Measurements from ENCODE around the gene RPL13A. TPM values are rescaled to one million over a fixed set of nuclear protein-coding genes. Genes with fewer than 3 reads are reported as not detected.
"Not testable (repeated sequence)": the region's sequence is repeated elsewhere in the genome, so short reads cannot be mapped to it uniquely, and the experiment has no call there.

Gene RPL13A
- total RNA-seq, 1 donor from 2014 or later: 1,820 TPM

DNA sequence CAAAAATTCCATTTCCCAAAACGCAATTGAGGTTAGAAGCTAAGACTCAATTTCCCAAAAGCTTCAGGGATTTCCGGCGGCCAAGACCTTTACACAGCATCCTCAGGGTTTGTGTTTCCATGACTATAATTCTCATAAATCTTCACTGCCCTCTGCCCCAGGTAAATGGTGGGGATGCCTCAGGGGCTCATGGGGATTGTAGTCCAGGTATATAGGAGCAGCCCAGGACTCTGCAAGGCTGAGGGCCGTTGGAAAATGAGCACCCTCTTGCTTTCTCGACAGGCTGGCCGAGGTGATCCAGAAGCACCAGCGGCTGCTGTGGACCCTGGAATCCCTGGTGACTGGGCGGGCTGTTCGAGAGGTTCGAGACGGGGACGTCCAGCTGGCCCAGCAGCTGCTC lies 28.0 kb upstream of the RPL13A start:
- Histone ChIP-seq H3K27me3 (ENCODE audit: low read depth) (no peaks in the 10 kb centered on the region), H3K36me3 (peaks cover 41% of the 10 kb centered on the region), H3K27ac (no peak overlapping the region), H3K9me3 (no peaks in the 10 kb centered on the region), H3K4me3 (no peak overlapping the region), H3K4me1 (peaks cover 16% of the 10 kb centered on the region)
- TF ChIP-seq, protein P1, sequence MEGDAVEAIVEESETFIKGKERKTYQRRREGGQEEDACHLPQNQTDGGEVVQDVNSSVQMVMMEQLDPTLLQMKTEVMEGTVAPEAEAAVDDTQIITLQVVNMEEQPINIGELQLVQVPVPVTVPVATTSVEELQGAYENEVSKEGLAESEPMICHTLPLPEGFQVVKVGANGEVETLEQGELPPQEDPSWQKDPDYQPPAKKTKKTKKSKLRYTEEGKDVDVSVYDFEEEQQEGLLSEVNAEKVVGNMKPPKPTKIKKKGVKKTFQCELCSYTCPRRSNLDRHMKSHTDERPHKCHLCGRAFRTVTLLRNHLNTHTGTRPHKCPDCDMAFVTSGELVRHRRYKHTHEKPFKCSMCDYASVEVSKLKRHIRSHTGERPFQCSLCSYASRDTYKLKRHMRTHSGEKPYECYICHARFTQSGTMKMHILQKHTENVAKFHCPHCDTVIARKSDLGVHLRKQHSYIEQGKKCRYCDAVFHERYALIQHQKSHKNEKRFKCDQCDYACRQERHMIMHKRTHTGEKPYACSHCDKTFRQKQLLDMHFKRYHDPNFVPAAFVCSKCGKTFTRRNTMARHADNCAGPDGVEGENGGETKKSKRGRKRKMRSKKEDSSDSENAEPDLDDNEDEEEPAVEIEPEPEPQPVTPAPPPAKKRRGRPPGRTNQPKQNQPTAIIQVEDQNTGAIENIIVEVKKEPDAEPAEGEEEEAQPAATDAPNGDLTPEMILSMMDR (IDR thresholded peaks at IDR 0.05): no peak
- ATAC-seq (no peak), DNase-seq (no peak)
- intact Hi-C loops (cut with DNase I): no loop called here

DNA sequence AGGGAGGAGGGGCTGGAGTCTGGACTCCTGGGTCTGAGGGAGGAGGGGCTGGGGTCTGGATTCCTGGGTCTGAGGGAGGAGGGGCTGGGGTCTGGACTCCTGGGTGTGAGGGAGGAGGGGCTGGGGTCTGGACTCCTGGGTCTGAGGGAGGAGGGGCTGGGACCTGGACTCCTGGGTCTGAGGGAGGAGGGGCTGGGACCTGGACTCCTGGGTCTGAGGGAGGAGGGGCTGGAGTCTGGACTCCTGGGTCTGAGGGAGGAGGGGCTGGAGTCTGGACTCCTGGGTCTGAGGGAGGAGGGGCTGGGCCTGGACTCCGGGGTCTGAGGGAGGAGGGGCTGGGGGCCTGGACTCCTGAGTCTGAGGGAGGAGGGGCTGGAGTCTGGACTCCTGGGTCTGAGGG lies 26.3 kb upstream of the RPL13A start:
- H3K4me3 ChIP-seq; DNase-seq; ATAC-seq; H3K4me1 ChIP-seq; H3K9me3 ChIP-seq; intact Hi-C loops (cut with DNase I); H3K27me3 ChIP-seq (ENCODE audit: low read depth); H3K27ac ChIP-seq: not testable (repeated sequence)
- H3K36me3 ChIP-seq: peaks cover 58% of the 10 kb centered on the region

DNA sequence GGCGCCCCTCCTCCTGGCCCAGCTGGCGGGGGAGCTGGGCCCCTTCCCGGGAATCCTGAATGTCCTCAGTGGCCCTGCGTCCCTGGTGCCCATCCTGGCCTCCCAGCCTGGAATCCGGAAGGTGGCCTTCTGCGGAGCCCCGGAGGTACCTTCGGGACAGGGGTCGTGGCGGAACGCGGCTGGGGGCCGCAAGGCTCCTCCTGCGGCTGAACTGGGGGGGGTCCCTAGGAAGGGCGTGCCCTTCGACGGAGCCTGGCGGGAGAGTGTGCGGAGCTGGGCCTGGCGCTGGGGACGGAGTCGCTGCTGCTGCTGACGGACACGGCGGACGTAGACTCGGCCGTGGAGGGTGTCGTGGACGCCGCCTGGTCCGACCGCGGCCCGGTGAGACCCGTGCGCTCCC lies 25.8 kb upstream of the RPL13A start:
- TF ChIP-seq, protein P1 (IDR thresholded peaks at IDR 0.05): no peak
- no peak for ATAC-seq
- Histone ChIP-seq H3K27ac (no peak overlapping the region), H3K4me1 (peaks cover 8% of the 10 kb centered on the region), H3K27me3 (ENCODE audit: low read depth) (no peaks in the 10 kb centered on the region), H3K36me3 (peaks cover 62% of the 10 kb centered on the region), H3K4me3 (no peak overlapping the region), H3K9me3 (no peaks in the 10 kb centered on the region)
- intact Hi-C loops (cut with DNase I): no loop called here
- no peak for DNase-seq

DNA sequence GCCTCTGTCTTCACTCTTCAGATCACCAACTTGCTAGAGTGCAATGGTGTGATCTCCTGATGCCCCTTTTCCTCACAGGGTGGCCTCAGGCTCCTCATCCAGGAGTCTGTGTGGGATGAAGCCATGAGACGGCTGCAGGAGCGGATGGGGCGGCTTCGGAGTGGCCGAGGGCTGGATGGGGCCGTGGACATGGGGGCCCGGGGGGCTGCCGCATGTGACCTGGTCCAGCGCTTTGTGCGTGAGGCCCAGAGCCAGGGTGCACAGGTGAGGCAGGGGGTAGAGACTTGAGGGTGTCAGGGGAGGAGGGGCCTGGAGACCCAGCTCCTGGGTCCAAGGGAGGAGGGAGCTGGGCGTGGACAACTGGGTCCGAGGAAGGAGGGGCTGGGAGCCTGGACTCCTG lies 24.9 kb upstream of the RPL13A start:
- Histone ChIP-seq H3K36me3 (peaks cover 70% of the 10 kb centered on the region), H3K27ac (no peak overlapping the region), H3K4me1 (peaks cover 8% of the 10 kb centered on the region), H3K27me3 (ENCODE audit: low read depth) (no peaks in the 10 kb centered on the region), H3K4me3 (no peak overlapping the region), H3K9me3 (no peaks in the 10 kb centered on the region)
- DNase-seq: no peak
- intact Hi-C loops (cut with DNase I): no loop called here
- TF ChIP-seq, protein P1 (IDR thresholded peaks at IDR 0.05): no peak
- no peak for ATAC-seq

DNA sequence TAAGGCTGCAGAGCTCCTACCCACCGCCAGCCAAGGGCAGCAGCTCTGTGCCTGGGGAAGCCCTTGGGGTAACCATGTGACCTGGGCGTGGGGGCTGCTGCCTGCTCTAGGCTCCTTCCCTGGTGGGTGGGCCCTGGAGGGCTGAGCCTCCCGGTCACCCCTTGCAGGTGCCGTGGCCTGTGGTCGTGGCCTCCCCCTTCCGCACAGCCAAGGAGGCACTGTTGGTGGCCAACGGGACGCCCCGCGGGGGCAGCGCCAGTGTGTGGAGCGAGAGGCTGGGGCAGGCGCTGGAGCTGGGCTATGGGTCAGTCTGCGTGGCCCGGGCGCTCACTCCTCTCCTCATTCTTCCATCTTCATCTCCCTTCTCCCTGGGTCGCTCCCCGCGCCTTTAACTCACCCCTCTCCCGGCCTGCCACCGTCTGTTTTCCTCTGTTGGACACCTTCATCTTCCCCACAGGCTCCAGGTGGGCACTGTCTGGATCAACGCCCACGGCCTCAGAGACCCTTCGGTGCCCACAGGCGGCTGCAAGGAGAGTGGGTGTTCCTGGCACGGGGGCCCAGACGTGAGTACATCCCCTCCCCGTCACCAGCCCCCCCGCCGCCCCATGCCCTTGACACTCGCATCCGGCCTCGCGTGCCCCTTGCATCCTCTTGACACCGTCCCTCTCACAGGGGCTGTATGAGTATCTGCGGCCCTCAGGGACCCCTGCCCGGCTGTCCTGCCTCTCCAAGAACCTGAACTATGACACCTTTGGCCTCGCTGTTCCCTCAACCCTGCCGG lies 23.3 kb upstream of the RPL13A start:
- TF ChIP-seq, protein P1 (IDR thresholded peaks at IDR 0.05): no peak
- Histone ChIP-seq H3K9me3 (no peaks in the 10 kb centered on the region), H3K4me3 (no peak overlapping the region), H3K4me1 (peaks cover 11% of the 10 kb centered on the region), H3K36me3 (peaks cover 70% of the 10 kb centered on the region), H3K27ac (no peak overlapping the region), H3K27me3 (ENCODE audit: low read depth) (no peaks in the 10 kb centered on the region)
- intact Hi-C loops (cut with DNase I): no loop called here
- ATAC-seq (no peak), DNase-seq (no peak)

DNA sequence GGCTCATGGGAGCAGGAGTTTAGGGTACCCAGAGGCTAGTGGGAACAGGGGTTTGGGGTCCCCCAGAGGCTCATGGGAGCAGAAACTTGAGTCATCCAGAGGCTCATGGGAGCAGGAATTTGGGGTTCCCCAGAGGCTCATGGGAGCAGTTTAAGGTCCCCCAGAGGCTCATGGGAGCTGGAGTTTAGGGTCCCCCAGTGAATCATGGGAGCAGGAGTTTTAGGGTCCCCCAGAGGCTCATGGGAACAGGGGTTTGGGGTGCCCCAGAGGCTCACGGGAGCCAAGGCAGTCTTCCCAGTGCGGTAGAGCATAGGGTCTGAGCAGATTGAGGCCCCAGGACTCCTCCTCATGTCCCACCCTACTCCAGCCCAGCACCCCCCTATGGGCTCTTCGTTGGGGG lies 22.0 kb upstream of the RPL13A start:
- Histone ChIP-seq H3K36me3 (peaks cover 65% of the 10 kb centered on the region), H3K27ac (no peak overlapping the region), H3K9me3 (no peaks in the 10 kb centered on the region), H3K4me3 (no peak overlapping the region), H3K27me3 (ENCODE audit: low read depth) (no peaks in the 10 kb centered on the region), H3K4me1 (peaks cover 20% of the 10 kb centered on the region)
- DNase-seq: no peak
- intact Hi-C loops (cut with DNase I): no loop called here
- TF ChIP-seq, protein P1 (IDR thresholded peaks at IDR 0.05): no peak
- ATAC-seq: no peak

Measured in lower lobe of right lung (tissue), 2 donors.